ENCODE results near the gene MYCN.

Gene MYCN

DNA sequence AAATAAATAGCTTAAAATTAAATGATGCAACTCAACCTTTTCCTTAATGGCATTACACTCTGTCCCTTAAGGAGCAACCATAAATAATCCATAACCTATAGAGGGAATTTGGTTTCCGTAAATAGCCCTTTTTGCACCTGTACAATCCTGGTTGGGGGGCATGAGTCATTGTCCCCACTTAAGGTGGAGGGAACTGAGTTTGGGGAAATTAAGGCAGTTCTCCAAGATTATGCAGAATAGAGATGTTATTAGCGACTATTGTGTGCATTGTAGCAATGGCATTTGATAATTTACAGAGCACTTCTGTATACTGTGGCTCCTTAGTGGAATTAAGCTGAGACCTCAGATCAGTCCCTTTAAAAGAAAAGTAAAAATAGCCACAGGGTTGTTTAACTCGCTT, 6.6 kb downstream of the MYCN start:
- Histone ChIP-seq H3K27ac (ENCODE audit: poor library complexity, severe bottlenecking) (no peak overlapping the region), H3K36me3 (ENCODE audit: low read depth) (no peaks in the 10 kb centered on the region), H3K27me3 (ENCODE audit: insufficient read depth, poor library complexity, severe bottlenecking) (peaks cover 20% of the 10 kb centered on the region), H3K4me3 (ENCODE audit: severe bottlenecking) (no peak overlapping the region), H3K4me1 (ENCODE audit: insufficient read depth, poor library complexity, severe bottlenecking) (no peaks in the 10 kb centered on the region), H3K9me3 (ENCODE audit: severe bottlenecking) (no peaks in the 10 kb centered on the region)
- DNase-seq (ENCODE audit: low spot score) (no peak), ATAC-seq (ENCODE audit: low read depth) (no peak)
- TF ChIP-seq, protein P1, sequence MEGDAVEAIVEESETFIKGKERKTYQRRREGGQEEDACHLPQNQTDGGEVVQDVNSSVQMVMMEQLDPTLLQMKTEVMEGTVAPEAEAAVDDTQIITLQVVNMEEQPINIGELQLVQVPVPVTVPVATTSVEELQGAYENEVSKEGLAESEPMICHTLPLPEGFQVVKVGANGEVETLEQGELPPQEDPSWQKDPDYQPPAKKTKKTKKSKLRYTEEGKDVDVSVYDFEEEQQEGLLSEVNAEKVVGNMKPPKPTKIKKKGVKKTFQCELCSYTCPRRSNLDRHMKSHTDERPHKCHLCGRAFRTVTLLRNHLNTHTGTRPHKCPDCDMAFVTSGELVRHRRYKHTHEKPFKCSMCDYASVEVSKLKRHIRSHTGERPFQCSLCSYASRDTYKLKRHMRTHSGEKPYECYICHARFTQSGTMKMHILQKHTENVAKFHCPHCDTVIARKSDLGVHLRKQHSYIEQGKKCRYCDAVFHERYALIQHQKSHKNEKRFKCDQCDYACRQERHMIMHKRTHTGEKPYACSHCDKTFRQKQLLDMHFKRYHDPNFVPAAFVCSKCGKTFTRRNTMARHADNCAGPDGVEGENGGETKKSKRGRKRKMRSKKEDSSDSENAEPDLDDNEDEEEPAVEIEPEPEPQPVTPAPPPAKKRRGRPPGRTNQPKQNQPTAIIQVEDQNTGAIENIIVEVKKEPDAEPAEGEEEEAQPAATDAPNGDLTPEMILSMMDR (IDR thresholded peaks at IDR 0.05; ENCODE audit: poor library complexity, severe bottlenecking): no peak

DNA sequence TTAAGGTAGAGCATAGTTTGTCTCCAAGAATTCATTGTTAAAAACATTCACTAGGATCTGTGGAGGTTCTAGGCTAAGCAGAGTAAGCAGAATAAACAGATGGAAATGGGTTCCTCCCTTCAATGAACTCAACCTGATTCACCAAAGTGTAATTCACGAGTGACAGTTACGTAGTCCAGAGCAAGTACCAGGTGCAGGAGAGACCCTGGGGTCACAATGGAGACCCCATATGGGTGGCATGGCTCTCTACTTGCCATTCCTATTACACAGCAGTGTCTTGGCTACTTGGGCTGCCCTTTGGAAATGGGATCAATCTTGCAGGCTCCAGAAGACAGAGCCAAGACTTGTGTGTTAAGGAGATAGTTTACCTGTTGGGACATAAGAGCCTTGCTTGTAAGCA, 7.1 kb downstream of the MYCN start:
- H3K36me3 ChIP-seq (ENCODE audit: low read depth): no peaks in the 10 kb centered on the region
- H3K27ac ChIP-seq (ENCODE audit: poor library complexity, severe bottlenecking): no peak overlapping the region
- H3K27me3 ChIP-seq (ENCODE audit: insufficient read depth, poor library complexity, severe bottlenecking): peaks cover 17% of the 10 kb centered on the region
- no peak overlapping the region for H3K4me3 ChIP-seq (ENCODE audit: severe bottlenecking)
- H3K9me3 ChIP-seq (ENCODE audit: severe bottlenecking): no peaks in the 10 kb centered on the region
- H3K4me1 ChIP-seq (ENCODE audit: insufficient read depth, poor library complexity, severe bottlenecking): no peaks in the 10 kb centered on the region
- ATAC-seq (ENCODE audit: low read depth) (no peak), DNase-seq (ENCODE audit: low spot score) (no peak)
- TF ChIP-seq, protein P1 (IDR thresholded peaks at IDR 0.05; ENCODE audit: poor library complexity, severe bottlenecking): no peak

DNA sequence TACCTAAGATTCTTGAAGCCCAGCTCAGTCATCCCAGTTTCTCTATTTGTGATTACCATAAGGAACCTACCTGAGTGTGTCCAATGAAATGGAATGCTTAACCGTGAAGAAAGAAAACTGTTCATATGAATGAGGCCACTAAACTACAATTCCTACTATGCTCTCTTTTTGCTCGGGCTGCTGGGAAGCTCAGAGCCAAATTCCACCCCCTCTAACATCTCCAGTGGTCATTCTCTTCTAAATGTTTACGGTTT, 8.3 kb downstream of the MYCN start:
- ATAC-seq (ENCODE audit: low read depth): no peak
- H3K9me3 ChIP-seq (ENCODE audit: severe bottlenecking): no peaks in the 10 kb centered on the region
- H3K36me3 ChIP-seq (ENCODE audit: low read depth): no peaks in the 10 kb centered on the region
- H3K4me1 ChIP-seq (ENCODE audit: insufficient read depth, poor library complexity, severe bottlenecking): no peaks in the 10 kb centered on the region
- no peak for DNase-seq (ENCODE audit: low spot score)
- peaks cover 6% of the 10 kb centered on the region for H3K27me3 ChIP-seq (ENCODE audit: insufficient read depth, poor library complexity, severe bottlenecking)
- H3K4me3 ChIP-seq (ENCODE audit: severe bottlenecking): no peak overlapping the region
- TF ChIP-seq, protein P1 (IDR thresholded peaks at IDR 0.05; ENCODE audit: poor library complexity, severe bottlenecking): no peak
- H3K27ac ChIP-seq (ENCODE audit: poor library complexity, severe bottlenecking): no peak overlapping the region

DNA sequence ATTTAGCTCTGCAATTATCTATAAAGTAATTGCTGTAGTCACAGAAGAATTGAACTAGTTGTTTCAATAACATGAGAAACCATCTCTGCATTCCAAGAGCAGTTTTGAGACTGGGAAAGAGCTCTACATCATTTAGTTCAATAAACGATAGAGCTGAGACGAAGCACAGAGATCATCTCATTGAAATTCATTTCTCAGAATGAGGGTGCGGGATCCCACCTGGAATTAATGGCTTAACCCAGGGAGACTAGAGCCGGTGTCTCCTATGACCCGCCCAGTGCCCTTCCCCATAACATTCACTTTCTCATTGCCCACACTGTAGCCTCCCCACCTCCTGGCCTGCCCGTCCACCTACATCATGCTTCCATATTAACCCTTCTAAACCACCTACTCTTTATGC, 8.8 kb downstream of the MYCN start:
- DNase-seq (ENCODE audit: low spot score) (no peak), ATAC-seq (ENCODE audit: low read depth) (no peak)
- peaks cover 1% of the 10 kb centered on the region for H3K27me3 ChIP-seq (ENCODE audit: insufficient read depth, poor library complexity, severe bottlenecking)
- H3K4me1 ChIP-seq (ENCODE audit: insufficient read depth, poor library complexity, severe bottlenecking): no peaks in the 10 kb centered on the region
- no peaks in the 10 kb centered on the region for H3K36me3 ChIP-seq (ENCODE audit: low read depth)
- H3K9me3 ChIP-seq (ENCODE audit: severe bottlenecking): no peaks in the 10 kb centered on the region
- H3K4me3 ChIP-seq (ENCODE audit: severe bottlenecking): no peak overlapping the region
- TF ChIP-seq, protein P1 (IDR thresholded peaks at IDR 0.05; ENCODE audit: poor library complexity, severe bottlenecking): no peak
- H3K27ac ChIP-seq (ENCODE audit: poor library complexity, severe bottlenecking): no peak overlapping the region

DNA sequence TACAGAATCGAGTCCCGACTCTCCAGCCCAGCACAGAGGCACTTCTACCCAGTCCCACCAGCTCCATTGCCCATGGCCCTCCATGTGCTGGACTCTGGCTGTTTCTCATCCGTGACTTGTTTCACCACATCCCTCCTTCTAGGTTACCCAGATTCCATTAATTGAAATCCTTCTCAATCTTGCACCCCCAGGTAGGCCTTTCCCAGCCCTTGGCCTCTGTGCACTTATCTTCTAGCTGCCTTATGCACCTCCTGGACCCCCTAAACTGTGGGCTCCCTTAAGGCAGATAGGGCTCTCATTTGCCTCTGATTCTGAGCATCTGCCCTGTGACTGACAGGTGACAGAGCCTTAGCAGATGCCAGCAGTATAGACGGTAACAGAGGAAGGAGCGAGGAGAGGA, 9.2 kb downstream of the MYCN start:
- DNase-seq (ENCODE audit: low spot score) (no peak), ATAC-seq (ENCODE audit: low read depth) (no peak)
- Histone ChIP-seq H3K9me3 (ENCODE audit: severe bottlenecking) (no peaks in the 10 kb centered on the region), H3K36me3 (ENCODE audit: low read depth) (no peaks in the 10 kb centered on the region), H3K27me3 (ENCODE audit: insufficient read depth, poor library complexity, severe bottlenecking) (no peaks in the 10 kb centered on the region), H3K4me3 (ENCODE audit: severe bottlenecking) (no peak overlapping the region), H3K27ac (ENCODE audit: poor library complexity, severe bottlenecking) (no peak overlapping the region), H3K4me1 (ENCODE audit: insufficient read depth, poor library complexity, severe bottlenecking) (no peaks in the 10 kb centered on the region)
- TF ChIP-seq, protein P1 (IDR thresholded peaks at IDR 0.05; ENCODE audit: poor library complexity, severe bottlenecking): no peak
